Keratinocyte (primary cell): ENCODE data around the gene KANSL1. TPM values are rescaled to one million over a fixed set of nuclear protein-coding genes. Genes with fewer than 3 reads are reported as not detected.

ENCODE experiments used
- DNase-seq: peaks from one replicate; pipeline ENCODE4 v3.0.0-alpha.2; 2011; ENCODE audit warnings: low read depth, missing footprints, low spot score
- FAIRE-seq: peaks from 2 replicates; lab custom pipeline; 2011; peaks lifted over from hg19 to GRCh38; lab: Jason Lieb, UNC
- H2AFZ ChIP-seq: 2 replicates; pipeline ENCODE4 v1.6.0; 2012; ENCODE audit warnings: low read length, control low read depth, inconsistent platforms; ENCODE audit not compliant: control insufficient read depth
- H3K27ac ChIP-seq: 2 replicates; pipeline ENCODE4 v1.5.1; 2011; ENCODE audit warnings: low read length; ENCODE audit not compliant: control insufficient read depth, insufficient read depth
- H3K27me3 ChIP-seq: 3 replicates; pipeline ENCODE4 v1.6.0; 2011; ENCODE audit warnings: low read length; ENCODE audit not compliant: control insufficient read depth, insufficient read depth; ENCODE audit errors: extremely low read depth
- H3K36me3 ChIP-seq, 2 experiments: 2 replicates in 1 of 2; 3 replicates in 1 of 2; pipeline ENCODE4 v1.5.1; 2011; ENCODE audit warnings: low read length in 2 of 2, mild to moderate bottlenecking in 1 of 2; ENCODE audit not compliant: control insufficient read depth in 2 of 2, insufficient read depth in 2 of 2; ENCODE audit errors: extremely low read depth in 1 of 2
- H3K4me1 ChIP-seq: 3 replicates; pipeline ENCODE4 v1.5.1; 2011; ENCODE audit warnings: low read length; ENCODE audit not compliant: control insufficient read depth, insufficient read depth; ENCODE audit errors: extremely low read depth
- H3K4me2 ChIP-seq: 3 replicates; pipeline ENCODE4 v1.6.0; 2011; ENCODE audit warnings: low read depth, low read length; ENCODE audit not compliant: control insufficient read depth, insufficient read depth; ENCODE audit errors: extremely low read depth
- H3K4me3 ChIP-seq, 3 experiments: fragments of 200-600 bp in 1 of 3; sonication (generic) in 1 of 3; 2 replicates in 2 of 3; 3 replicates in 1 of 3; pipeline ENCODE4 v1.5.1; 2011 to 2016; ENCODE audit warnings: low read length in 3 of 3, mild to moderate bottlenecking in 3 of 3, control low read depth in 2 of 3, inconsistent platforms in 1 of 3, low read depth in 1 of 3, mixed read lengths in 1 of 3, mixed run types in 1 of 3, moderate library complexity in 1 of 3; ENCODE audit not compliant: control insufficient read depth in 2 of 3, insufficient read depth in 2 of 3; ENCODE audit errors: extremely low read depth in 1 of 3
- H3K79me2 ChIP-seq: 2 replicates; pipeline ENCODE4 v1.6.0; 2012; ENCODE audit warnings: low read length; ENCODE audit not compliant: control insufficient read depth, insufficient read depth
- H3K9ac ChIP-seq: 3 replicates; pipeline ENCODE4 v1.6.0; 2011; ENCODE audit warnings: low read length; ENCODE audit not compliant: control insufficient read depth, insufficient read depth; ENCODE audit errors: extremely low read depth
- H3K9me1 ChIP-seq: 3 replicates; pipeline ENCODE4 v1.6.0; 2011; ENCODE audit warnings: low read length; ENCODE audit not compliant: control insufficient read depth, insufficient read depth; ENCODE audit errors: extremely low read depth
- H3K9me3 ChIP-seq: 2 replicates; pipeline ENCODE4 v1.5.1; 2012; ENCODE audit warnings: low read depth, low read length; ENCODE audit not compliant: control insufficient read depth
- H4K20me1 ChIP-seq: 3 replicates; pipeline ENCODE4 v1.6.0; 2011; ENCODE audit warnings: low read length; ENCODE audit not compliant: control insufficient read depth, insufficient read depth; ENCODE audit errors: extremely low read depth
- EZH2 ChIP-seq: IDR thresholded peaks from one replicate; pipeline ENCODE4 v1.6.1; 2012; ENCODE audit warnings: inconsistent platforms, mild to moderate bottlenecking, low read length, moderate library complexity
- dilution Hi-C: fragments of 300-500 bp; cut with MboI; formaldehyde crosslinking; loops from one replicate; pipeline ENCODE4 v1.7.0; 2020; ENCODE audit warnings: low sequenced_read_pairs; ENCODE audit not compliant: extremely low pct_ligation_motif_present
- polyA plus RNA-seq, 5 experiments: library from polyadenylated mRNA; depleted of rRNA in 3 of 5; stranded (reverse) in 3 of 5; stranded (forward) in 1 of 5; unstranded in 1 of 5; fragments of >200 nt; gene quantifications; 1 replicate in 1 of 5; 2 replicates in 3 of 5; 3 replicates in 1 of 5; pipeline versions ENCODE4 v1.2.1 to v1.2.3, GENCODE V29; 2011 to 2012; ENCODE audit warnings: missing spikeins in 2 of 5, low read depth in 1 of 5, low replicate concordance in 1 of 5
- TF ChIP-seq, protein P1 (sequence below), 3 experiments: IDR thresholded peaks in 1 of 3; conservative IDR thresholded peaks in 1 of 3; optimal IDR thresholded peaks in 1 of 3; 2 replicates in 2 of 3; 3 replicates in 1 of 3; pipeline versions ENCODE3 to v1.5.1; 2011; ENCODE audit warnings: low read length in 3 of 3, mild to moderate bottlenecking in 3 of 3, moderate library complexity in 2 of 3, control low read depth in 1 of 3, inconsistent platforms in 1 of 3; ENCODE audit not compliant: insufficient read depth in 2 of 3; ENCODE audit errors: extremely low read depth in 1 of 3

Gene KANSL1
- polyA plus RNA-seq, 1 donor (not counting 4 experiments of a cell fraction or from before 2014, with no cell fraction given) = 17.6 TPM

DNA sequence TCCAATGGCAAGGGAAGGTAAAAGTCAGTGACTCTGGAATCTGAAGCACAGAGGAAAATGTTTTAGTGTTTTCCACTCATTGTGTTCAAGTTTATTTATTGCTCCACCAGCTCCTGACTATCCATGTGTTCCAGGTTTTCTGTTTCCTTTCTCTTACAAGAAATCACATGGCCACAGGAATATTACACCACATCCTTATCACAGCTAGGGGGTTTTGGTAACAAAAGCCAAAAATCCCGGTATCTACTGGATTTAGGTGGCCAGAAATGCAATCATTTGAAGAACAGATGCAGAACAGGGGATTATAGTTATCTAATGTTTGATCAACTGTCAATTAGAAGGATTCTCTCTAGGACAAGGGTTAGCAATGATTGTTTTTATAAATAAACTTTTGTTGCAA lies 146.3 kb downstream of the KANSL1 start:
- Histone ChIP-seq H4K20me1 (no peaks in the 10 kb centered on the region), H3K79me2 (no peaks in the 10 kb centered on the region), H3K9ac (no peak overlapping the region), H3K4me3 (no peak overlapping the region), H3K27me3 (no peaks in the 10 kb centered on the region), H3K4me1 (no peaks in the 10 kb centered on the region), H3K27ac (no peak overlapping the region), H3K9me3 (no peaks in the 10 kb centered on the region), H3K36me3 (peaks cover 28 to 39% of the 10 kb centered on the region in 2 experiments), H3K4me2 (no peak overlapping the region), H3K9me1 (no peaks in the 10 kb centered on the region), H2AFZ (no peak overlapping the region)
- FAIRE-seq (no peak), DNase-seq (no peak)
- no peak for TF ChIP-seq EZH2
- TF ChIP-seq, protein P1, sequence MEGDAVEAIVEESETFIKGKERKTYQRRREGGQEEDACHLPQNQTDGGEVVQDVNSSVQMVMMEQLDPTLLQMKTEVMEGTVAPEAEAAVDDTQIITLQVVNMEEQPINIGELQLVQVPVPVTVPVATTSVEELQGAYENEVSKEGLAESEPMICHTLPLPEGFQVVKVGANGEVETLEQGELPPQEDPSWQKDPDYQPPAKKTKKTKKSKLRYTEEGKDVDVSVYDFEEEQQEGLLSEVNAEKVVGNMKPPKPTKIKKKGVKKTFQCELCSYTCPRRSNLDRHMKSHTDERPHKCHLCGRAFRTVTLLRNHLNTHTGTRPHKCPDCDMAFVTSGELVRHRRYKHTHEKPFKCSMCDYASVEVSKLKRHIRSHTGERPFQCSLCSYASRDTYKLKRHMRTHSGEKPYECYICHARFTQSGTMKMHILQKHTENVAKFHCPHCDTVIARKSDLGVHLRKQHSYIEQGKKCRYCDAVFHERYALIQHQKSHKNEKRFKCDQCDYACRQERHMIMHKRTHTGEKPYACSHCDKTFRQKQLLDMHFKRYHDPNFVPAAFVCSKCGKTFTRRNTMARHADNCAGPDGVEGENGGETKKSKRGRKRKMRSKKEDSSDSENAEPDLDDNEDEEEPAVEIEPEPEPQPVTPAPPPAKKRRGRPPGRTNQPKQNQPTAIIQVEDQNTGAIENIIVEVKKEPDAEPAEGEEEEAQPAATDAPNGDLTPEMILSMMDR (optimal IDR thresholded peaks at IDR 0.05 in 1 of 3, IDR thresholded peaks at IDR 0.05 in 1 of 3, conservative IDR thresholded peaks at IDR 0.05 in 1 of 3; ENCODE audit: extremely low read depth in 1 of 3, insufficient read depth in 2 of 3, low read length in 3 of 3) = no peak
- dilution Hi-C loops = no loop called here

DNA sequence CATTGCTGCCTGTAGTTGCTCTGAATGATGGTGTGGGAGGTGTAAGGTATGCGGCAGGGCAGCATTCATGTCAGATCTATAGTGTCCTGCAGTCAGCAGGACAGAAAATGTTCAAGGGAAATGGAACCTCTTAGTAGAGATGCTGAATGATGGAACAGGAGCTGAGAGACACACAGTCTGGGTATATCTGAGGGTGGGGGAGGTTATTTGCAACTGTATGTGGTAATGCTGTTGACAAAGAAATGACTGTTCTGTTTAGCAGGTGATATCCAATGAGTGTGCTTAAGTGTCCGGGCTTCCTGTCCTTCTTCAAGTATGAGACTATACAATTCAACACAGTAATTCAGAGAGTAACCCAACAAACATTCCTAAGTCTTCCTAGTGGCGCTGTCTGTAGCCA lies 147.6 kb downstream of the KANSL1 start:
- FAIRE-seq (no peak), DNase-seq (no peak)
- no peaks in the 10 kb centered on the region for H3K4me1 ChIP-seq
- no peak overlapping the region for H3K4me3 ChIP-seq
- H3K9me3 ChIP-seq = no peaks in the 10 kb centered on the region
- dilution Hi-C loops = no loop called here
- H2AFZ ChIP-seq = no peak overlapping the region
- no peak overlapping the region for H3K9ac ChIP-seq
- no peaks in the 10 kb centered on the region for H4K20me1 ChIP-seq
- H3K4me2 ChIP-seq = no peak overlapping the region
- TF ChIP-seq, protein P1 (optimal IDR thresholded peaks at IDR 0.05 in 1 of 3, IDR thresholded peaks at IDR 0.05 in 1 of 3, conservative IDR thresholded peaks at IDR 0.05 in 1 of 3; ENCODE audit: extremely low read depth in 1 of 3, insufficient read depth in 2 of 3, low read length in 3 of 3) = no peak
- TF ChIP-seq EZH2 = no peak
- H3K9me1 ChIP-seq = no peaks in the 10 kb centered on the region
- H3K27me3 ChIP-seq = no peaks in the 10 kb centered on the region
- no peak overlapping the region for H3K27ac ChIP-seq
- no peaks in the 10 kb centered on the region for H3K79me2 ChIP-seq
- peaks cover 31 to 35% of the 10 kb centered on the region in 2 experiments for H3K36me3 ChIP-seq
